HG02588 (cell line): ENCODE data around the gene TRAF7.
"Not testable (repeated sequence)": the region's sequence is repeated elsewhere in the genome, so short reads cannot be mapped to it uniquely, and the experiment has no call there.

ENCODE experiments used
- ATAC-seq: cut with Tn5 transposase; IDR thresholded peaks from one replicate; pipeline ENCODE4 v1.9.1; 2021; ENCODE audit warnings: mild to moderate bottlenecking, moderate library complexity; ENCODE audit not compliant: unreplicated experiment

TRAF7 gene

GRCh38 chr16:2121853-2122252 is 33.7 kb upstream of the TRAF7 start:
- ATAC-seq: no peak

GRCh38 chr16:2122429-2122828 is 33.2 kb upstream of the TRAF7 start:
- ATAC-seq: no peak

GRCh38 chr16:2122934-2123683 is 32.5 kb upstream of the TRAF7 start:
- ATAC-seq: not testable (repeated sequence)

GRCh38 chr16:2123706-2124376 is 31.7 kb upstream of the TRAF7 start:
- ATAC-seq: not testable (repeated sequence)

GRCh38 chr16:2124377-2124693 is 31.2 kb upstream of the TRAF7 start:
- ATAC-seq: not testable (repeated sequence)

GRCh38 chr16:2124694-2125444 is 30.7 kb upstream of the TRAF7 start:
- ATAC-seq: not testable (repeated sequence)

GRCh38 chr16:2125609-2126008 is 30.0 kb upstream of the TRAF7 start:
- not testable (repeated sequence) for ATAC-seq

GRCh38 chr16:2126161-2126743 is 29.3 kb upstream of the TRAF7 start:
- not testable (repeated sequence) for ATAC-seq

- ATAC-seq: not testable (repeated sequence)
These were observed 28.5 kb upstream of the TRAF7 start for GRCh38 chr16:2126928-2127556.

GRCh38 chr16:2127630-2128280 is 27.8 kb upstream of the TRAF7 start:
- ATAC-seq: not testable (repeated sequence)

GRCh38 chr16:2129251-2129650 is 26.3 kb upstream of the TRAF7 start:
- not testable (repeated sequence) for ATAC-seq

- ATAC-seq: not testable (repeated sequence)
These were observed 25.6 kb upstream of the TRAF7 start for GRCh38 chr16:2129890-2130447.

GRCh38 chr16:2133797-2134196 is 21.8 kb upstream of the TRAF7 start:
- not testable (repeated sequence) for ATAC-seq

GRCh38 chr16:2135071-2135470 is 20.5 kb upstream of the TRAF7 start:
- ATAC-seq: not testable (repeated sequence)

GRCh38 chr16:2135770-2136490 is 19.7 kb upstream of the TRAF7 start, which contains the start of gene PKD1:
Gene PKD1 (minus strand): TSS chr16:2135898. CDS start chr16:2135689, 209 bp downstream.
- ATAC-seq: not testable (repeated sequence)

- no peak for ATAC-seq
These were observed 12.4 kb upstream of the TRAF7 start for GRCh38 chr16:2142942-2143877.

GRCh38 chr16:2143878-2144485 is 11.6 kb upstream of the TRAF7 start:
- no peak for ATAC-seq

- ATAC-seq: no peak
These were observed 9.7 kb upstream of the TRAF7 start for GRCh38 chr16:2145843-2146242.
